Tibial nerve (tissue), 4 donors: ENCODE measurements around the gene CYB5B.

Experiments used
- EP300 ChIP-seq, 2 donors: sonication (generic); formaldehyde crosslinking; IDR thresholded peaks; one replicate each; pipeline ENCODE4 v1.6.1; 2017; ENCODE audit warnings: antibody characterized with exemption in 2 of 2, mild to moderate bottlenecking in 1 of 2
- TF ChIP-seq, protein P1 (sequence below), 5 experiments: fragments of 200-600 bp in 3 of 5; fragments of 450-650 bp in 2 of 5; sonication (generic) in 3 of 5; IDR thresholded peaks; one replicate each; pipeline ENCODE4 v1.5.1; 2016 to 2019; ENCODE audit warnings: antibody characterized with exemption in 5 of 5, mild to moderate bottlenecking in 3 of 5, moderate library complexity in 2 of 5

GRCh38 chr16:69511651-69512050, 87.2 kb downstream of the CYB5B start:
- TF ChIP-seq, protein P1, sequence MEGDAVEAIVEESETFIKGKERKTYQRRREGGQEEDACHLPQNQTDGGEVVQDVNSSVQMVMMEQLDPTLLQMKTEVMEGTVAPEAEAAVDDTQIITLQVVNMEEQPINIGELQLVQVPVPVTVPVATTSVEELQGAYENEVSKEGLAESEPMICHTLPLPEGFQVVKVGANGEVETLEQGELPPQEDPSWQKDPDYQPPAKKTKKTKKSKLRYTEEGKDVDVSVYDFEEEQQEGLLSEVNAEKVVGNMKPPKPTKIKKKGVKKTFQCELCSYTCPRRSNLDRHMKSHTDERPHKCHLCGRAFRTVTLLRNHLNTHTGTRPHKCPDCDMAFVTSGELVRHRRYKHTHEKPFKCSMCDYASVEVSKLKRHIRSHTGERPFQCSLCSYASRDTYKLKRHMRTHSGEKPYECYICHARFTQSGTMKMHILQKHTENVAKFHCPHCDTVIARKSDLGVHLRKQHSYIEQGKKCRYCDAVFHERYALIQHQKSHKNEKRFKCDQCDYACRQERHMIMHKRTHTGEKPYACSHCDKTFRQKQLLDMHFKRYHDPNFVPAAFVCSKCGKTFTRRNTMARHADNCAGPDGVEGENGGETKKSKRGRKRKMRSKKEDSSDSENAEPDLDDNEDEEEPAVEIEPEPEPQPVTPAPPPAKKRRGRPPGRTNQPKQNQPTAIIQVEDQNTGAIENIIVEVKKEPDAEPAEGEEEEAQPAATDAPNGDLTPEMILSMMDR (IDR thresholded peaks at IDR 0.05) = no peak
- peak in 1 of 2 donors; percentile 14 for TF ChIP-seq EP300 (IDR thresholded peaks at IDR 0.05)
